ENCODE measurements around the gene SPINT1. TPM values are rescaled to one million over a fixed set of nuclear protein-coding genes. Genes with fewer than 3 reads are reported as not detected.

SPINT1 gene
- total RNA-seq, 1 experiment from 2014 or later = 2.0 TPM

- Histone ChIP-seq H3K9ac (ENCODE audit: low read length) (no peak overlapping the region), H3K4me3 (ENCODE audit: low read length) (no peak overlapping the region), H3K36me3 (ENCODE audit: insufficient read depth, low read length) (no peaks in the 10 kb centered on the region), H3K9me3 (ENCODE audit: low read length) (no peaks in the 10 kb centered on the region), H2AFZ (ENCODE audit: low read length) (no peak overlapping the region), H3K27me3 (ENCODE audit: low read length) (no peaks in the 10 kb centered on the region), H3K4me1 (ENCODE audit: low read length) (peaks cover 7% of the 10 kb centered on the region), H3K4me2 (ENCODE audit: low read depth, low read length, poor library complexity, severe bottlenecking) (no peak overlapping the region), H3K79me2 (ENCODE audit: low read length) (no peaks in the 10 kb centered on the region), H3K9me2 (replicated peaks; ENCODE audit: insufficient read depth, low read length) (no peaks in the 10 kb centered on the region), H4K20me1 (ENCODE audit: insufficient read depth, low read depth, low read length) (no peaks in the 10 kb centered on the region), H3K27ac (ENCODE audit: low read length) (no peak overlapping the region)
- DNase-seq = no peak
Observed at GRCh38 chr15:40886586-40886985, 42.7 kb downstream of the SPINT1 start.

GRCh38 chr15:40889112-40889511 is 45.3 kb downstream of the SPINT1 start:
- H2AFZ ChIP-seq (ENCODE audit: low read length) = no peak overlapping the region
- no peak for DNase-seq
- H3K27ac ChIP-seq (ENCODE audit: low read length) = no peak overlapping the region
- no peaks in the 10 kb centered on the region for H3K27me3 ChIP-seq (ENCODE audit: low read length)
- H3K79me2 ChIP-seq (ENCODE audit: low read length) = no peaks in the 10 kb centered on the region
- no peak overlapping the region for H3K4me3 ChIP-seq (ENCODE audit: low read length)
- H3K4me2 ChIP-seq (ENCODE audit: low read depth, low read length, poor library complexity, severe bottlenecking) = no peak overlapping the region
- no peak overlapping the region for H3K9ac ChIP-seq (ENCODE audit: low read length)
- no peaks in the 10 kb centered on the region for H4K20me1 ChIP-seq (ENCODE audit: insufficient read depth, low read depth, low read length)
- H3K36me3 ChIP-seq (ENCODE audit: insufficient read depth, low read length) = no peaks in the 10 kb centered on the region
- no peaks in the 10 kb centered on the region for H3K9me2 ChIP-seq (replicated peaks; ENCODE audit: insufficient read depth, low read length)
- H3K4me1 ChIP-seq (ENCODE audit: low read length) = peaks cover 17% of the 10 kb centered on the region
- no peaks in the 10 kb centered on the region for H3K9me3 ChIP-seq (ENCODE audit: low read length)

- H3K79me2 ChIP-seq (ENCODE audit: low read length) = peaks cover 17% of the 10 kb centered on the region
- no peak for DNase-seq
- H3K4me1 ChIP-seq (ENCODE audit: low read length) = peaks cover 28% of the 10 kb centered on the region
- no peaks in the 10 kb centered on the region for H3K27me3 ChIP-seq (ENCODE audit: low read length)
- H3K4me3 ChIP-seq (ENCODE audit: low read length) = no peak overlapping the region
- no peak overlapping the region for H3K9ac ChIP-seq (ENCODE audit: low read length)
- H4K20me1 ChIP-seq (ENCODE audit: insufficient read depth, low read depth, low read length) = 0 out of 2 replicates have a peak, but pooled peaks cover 3% of the 10 kb centered on the region
- no peaks in the 10 kb centered on the region for H3K9me2 ChIP-seq (replicated peaks; ENCODE audit: insufficient read depth, low read length)
- peak overlapping the region; percentile 45; the same call in 1 of the 2 replicates for H2AFZ ChIP-seq (ENCODE audit: low read length)
- H3K36me3 ChIP-seq (ENCODE audit: insufficient read depth, low read length) = 0 out of 2 replicates have a peak, but pooled peaks cover 2% of the 10 kb centered on the region
- no peaks in the 10 kb centered on the region for H3K9me3 ChIP-seq (ENCODE audit: low read length)
- no peak overlapping the region for H3K27ac ChIP-seq (ENCODE audit: low read length)
- H3K4me2 ChIP-seq (ENCODE audit: low read depth, low read length, poor library complexity, severe bottlenecking) = no peak overlapping the region
Observed at GRCh38 chr15:40891138-40891537, 47.3 kb downstream of the SPINT1 start.

GRCh38 chr15:40891810-40892446 is 48.1 kb downstream of the SPINT1 start:
- Histone ChIP-seq H3K4me3 (ENCODE audit: low read length) (no peak overlapping the region), H3K79me2 (ENCODE audit: low read length) (peaks cover 17% of the 10 kb centered on the region), H3K9me3 (ENCODE audit: low read length) (no peaks in the 10 kb centered on the region), H3K4me1 (ENCODE audit: low read length) (peaks cover 28% of the 10 kb centered on the region), H3K27ac (ENCODE audit: low read length) (no peak overlapping the region), H3K4me2 (ENCODE audit: low read depth, low read length, poor library complexity, severe bottlenecking) (no peak overlapping the region), H2AFZ (ENCODE audit: low read length) (peak overlapping the region; percentile 45; the same call in 1 of the 2 replicates), H3K36me3 (ENCODE audit: insufficient read depth, low read length) (0 out of 2 replicates have a peak, but pooled peaks cover 3% of the 10 kb centered on the region), H3K27me3 (ENCODE audit: low read length) (no peaks in the 10 kb centered on the region), H3K9ac (ENCODE audit: low read length) (no peak overlapping the region), H4K20me1 (ENCODE audit: insufficient read depth, low read depth, low read length) (0 out of 2 replicates have a peak, but pooled peaks cover 3% of the 10 kb centered on the region), H3K9me2 (replicated peaks; ENCODE audit: insufficient read depth, low read length) (no peaks in the 10 kb centered on the region)
- DNase-seq = peak; percentile 78

GRCh38 chr15:40892447-40893012 is 48.7 kb downstream of the SPINT1 start:
- Histone ChIP-seq H3K9ac (ENCODE audit: low read length) (no peak overlapping the region), H3K27me3 (ENCODE audit: low read length) (no peaks in the 10 kb centered on the region), H3K4me2 (ENCODE audit: low read depth, low read length, poor library complexity, severe bottlenecking) (no peak overlapping the region), H3K9me2 (replicated peaks; ENCODE audit: insufficient read depth, low read length) (no peaks in the 10 kb centered on the region), H2AFZ (ENCODE audit: low read length) (no peak overlapping the region), H3K4me1 (ENCODE audit: low read length) (peaks cover 28% of the 10 kb centered on the region), H3K79me2 (ENCODE audit: low read length) (peaks cover 17% of the 10 kb centered on the region), H3K4me3 (ENCODE audit: low read length) (no peak overlapping the region), H3K9me3 (ENCODE audit: low read length) (no peaks in the 10 kb centered on the region), H3K36me3 (ENCODE audit: insufficient read depth, low read length) (0 out of 2 replicates have a peak, but pooled peaks cover 3% of the 10 kb centered on the region), H4K20me1 (ENCODE audit: insufficient read depth, low read depth, low read length) (0 out of 2 replicates have a peak, but pooled peaks cover 3% of the 10 kb centered on the region), H3K27ac (ENCODE audit: low read length) (no peak overlapping the region)
- DNase-seq = no peak

- 0 out of 2 replicates have a peak, but pooled peaks cover 3% of the 10 kb centered on the region for H3K36me3 ChIP-seq (ENCODE audit: insufficient read depth, low read length)
- H3K4me1 ChIP-seq (ENCODE audit: low read length) = peaks cover 28% of the 10 kb centered on the region
- no peaks in the 10 kb centered on the region for H3K27me3 ChIP-seq (ENCODE audit: low read length)
- no peaks in the 10 kb centered on the region for H3K9me3 ChIP-seq (ENCODE audit: low read length)
- DNase-seq = no peak
- H3K27ac ChIP-seq (ENCODE audit: low read length) = no peak overlapping the region
- no peak overlapping the region for H3K4me3 ChIP-seq (ENCODE audit: low read length)
- H3K4me2 ChIP-seq (ENCODE audit: low read depth, low read length, poor library complexity, severe bottlenecking) = peak overlapping the region; percentile 98
- H3K9ac ChIP-seq (ENCODE audit: low read length) = no peak overlapping the region
- H2AFZ ChIP-seq (ENCODE audit: low read length) = no peak overlapping the region; the same call in 1 of the 2 replicates
- 0 out of 2 replicates have a peak, but pooled peaks cover 3% of the 10 kb centered on the region for H4K20me1 ChIP-seq (ENCODE audit: insufficient read depth, low read depth, low read length)
- H3K9me2 ChIP-seq (replicated peaks; ENCODE audit: insufficient read depth, low read length) = no peaks in the 10 kb centered on the region
- peaks cover 17% of the 10 kb centered on the region for H3K79me2 ChIP-seq (ENCODE audit: low read length)
Observed at GRCh38 chr15:40893019-40893670, 49.3 kb downstream of the SPINT1 start.

- Histone ChIP-seq H3K9ac (ENCODE audit: low read length) (peak within 1 kb of the TSS; percentile 86), H3K4me3 (ENCODE audit: low read length) (peak within 1 kb of the TSS; percentile 88), H3K4me2 (ENCODE audit: low read depth, low read length, poor library complexity, severe bottlenecking) (peak within 1 kb of the TSS; percentile 98), H3K4me1 (ENCODE audit: low read length) (peaks cover 28% of the 10 kb centered on the region), H3K27ac (ENCODE audit: low read length) (no peak within 1 kb of the TSS; the same call in 1 of the 2 replicates), H3K27me3 (ENCODE audit: low read length) (no peaks in the 10 kb centered on the region), H3K79me2 (ENCODE audit: low read length) (peaks cover 17% of the 10 kb centered on the region), H3K9me2 (replicated peaks; ENCODE audit: insufficient read depth, low read length) (no peaks in the 10 kb centered on the region), H4K20me1 (ENCODE audit: insufficient read depth, low read depth, low read length) (0 out of 2 replicates have a peak, but pooled peaks cover 3% of the 10 kb centered on the region), H3K9me3 (ENCODE audit: low read length) (no peaks in the 10 kb centered on the region), H3K36me3 (ENCODE audit: insufficient read depth, low read length) (0 out of 2 replicates have a peak, but pooled peaks cover 3% of the 10 kb centered on the region), H2AFZ (ENCODE audit: low read length) (peak within 1 kb of the TSS; percentile 84)
- DNase-seq = peak; percentile 99
Observed at GRCh38 chr15:40893733-40894680, 50.2 kb downstream of the SPINT1 start, which contains the start of gene VPS18. Gene VPS18, plus strand, starts transcription at chr15:40894450. Its CDS starts 319 bp downstream, at chr15:40894769.

All from Karpas-422 (cell line).